HG02852 (cell line): ENCODE measurements around the gene TMEM30B.
"Not testable (repeated sequence)": the region's sequence is repeated elsewhere in the genome, so short reads cannot be mapped to it uniquely, and the experiment has no call there.

ENCODE experiments used
- ATAC-seq: cut with Tn5 transposase; IDR thresholded peaks from one replicate; pipeline ENCODE4 v1.9.1; 2021; ENCODE audit warnings: mild to moderate bottlenecking, moderate library complexity; ENCODE audit not compliant: unreplicated experiment

The TMEM30B gene

GRCh38 chr14:61266891-61267740, 14.0 kb downstream of the TMEM30B start:
- ATAC-seq = no peak

DNA sequence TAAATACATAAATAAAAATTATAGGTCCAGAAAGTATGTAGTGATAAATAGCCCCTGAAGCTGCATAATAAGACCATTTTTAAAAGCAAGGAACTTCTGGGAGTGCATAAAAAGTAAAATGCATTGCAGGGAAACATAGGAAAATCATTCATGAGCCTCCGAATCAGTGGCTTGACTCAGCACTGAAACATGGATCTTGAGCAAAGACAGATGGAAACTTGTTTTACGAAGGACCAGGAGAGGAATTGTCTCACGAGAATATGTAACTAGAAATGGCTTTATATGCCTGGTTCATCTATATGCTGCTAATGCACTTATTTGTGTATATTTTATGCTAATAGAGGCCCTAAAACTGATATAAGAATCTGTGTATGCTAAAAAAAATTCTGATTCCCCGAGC, 14.7 kb downstream of the TMEM30B start:
- ATAC-seq = no peak

DNA sequence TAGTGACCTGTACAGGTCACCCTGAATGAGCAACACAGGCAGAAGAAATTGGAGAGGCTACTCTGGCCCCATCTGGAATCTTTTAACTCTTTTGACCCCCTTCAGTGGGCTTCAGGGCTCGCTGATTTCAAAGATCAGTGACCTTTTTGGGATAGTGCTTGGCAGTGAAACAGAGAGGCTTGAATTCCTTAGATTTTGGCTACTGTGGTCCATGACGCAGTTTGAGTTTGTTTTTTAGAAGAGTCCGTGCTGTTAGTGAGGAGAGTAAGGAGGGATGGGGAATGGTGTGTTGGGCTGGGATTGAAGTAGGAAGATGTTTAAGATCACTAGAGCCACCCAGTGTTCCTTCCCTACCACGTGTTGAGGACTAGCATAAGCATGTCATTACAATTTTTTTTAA, 16.5 kb downstream of the TMEM30B start:
- ATAC-seq = no peak

DNA sequence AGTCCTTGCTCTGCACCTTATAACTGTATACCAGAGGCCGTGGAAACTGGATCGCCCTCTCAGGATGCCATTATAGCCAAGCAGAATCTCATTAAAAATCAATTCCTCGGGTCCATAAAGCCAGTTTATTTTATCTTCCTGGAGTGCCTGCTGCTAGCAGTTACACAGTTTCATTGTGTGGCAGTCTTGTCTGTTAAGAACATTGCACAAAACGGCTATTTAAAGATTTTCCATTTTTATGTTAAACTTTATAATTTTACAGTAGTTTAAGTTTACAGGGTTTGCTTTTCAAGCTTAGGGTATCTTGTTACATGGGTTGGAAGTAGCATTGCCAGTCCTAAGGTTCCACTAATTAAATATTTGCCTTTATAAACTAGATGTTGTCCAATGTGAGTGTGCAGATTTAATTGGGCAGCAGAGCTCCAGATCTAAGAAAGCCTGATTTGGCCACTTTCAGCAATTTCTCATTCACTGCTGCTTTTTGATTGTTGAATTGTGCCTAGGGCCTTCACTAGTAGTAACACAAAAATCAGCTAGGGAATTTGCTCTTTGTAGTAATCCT, 17.0 kb downstream of the TMEM30B start:
- no peak for ATAC-seq

- ATAC-seq = no peak
These were observed 19.1 kb downstream of the TMEM30B start for GRCh38 chr14:61262082-61262481.

DNA sequence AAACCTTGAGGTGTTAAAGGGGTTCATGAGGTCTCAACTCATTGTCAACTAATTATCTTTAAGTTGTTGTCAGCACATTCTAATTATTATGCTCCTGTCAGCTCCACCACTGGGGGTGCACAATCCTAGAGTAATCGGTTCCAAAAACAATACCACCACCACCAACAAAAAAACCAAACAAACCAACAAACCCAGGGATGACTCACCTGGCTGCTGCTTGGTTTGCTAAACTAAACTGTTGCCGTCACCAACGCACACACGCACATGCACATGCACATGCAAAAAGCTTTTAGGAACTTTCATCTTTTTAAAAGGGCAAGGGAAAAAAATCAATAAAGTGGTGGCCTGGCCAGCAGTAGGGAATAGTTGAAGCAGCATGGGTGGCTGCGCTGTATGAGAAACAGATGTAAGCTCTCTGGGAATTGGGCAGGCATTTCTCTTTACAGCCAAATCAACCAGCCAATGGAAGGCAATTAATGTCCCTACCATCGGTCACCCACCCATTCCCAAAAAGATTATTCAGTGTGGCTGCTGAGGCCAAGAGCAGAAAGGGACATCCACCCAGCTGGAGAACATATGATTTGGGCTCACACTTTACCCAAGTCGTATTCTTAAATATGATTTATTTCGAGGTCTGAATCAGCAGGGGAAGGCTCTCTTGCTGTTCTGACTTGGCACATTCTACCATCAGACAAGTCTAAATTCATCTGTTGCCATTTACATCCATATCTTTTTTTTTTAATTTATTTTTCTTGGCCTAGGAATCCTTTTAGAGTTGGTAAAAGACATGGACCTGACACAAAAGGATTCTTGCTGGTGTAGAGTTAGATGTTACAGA, 20.0 kb downstream of the TMEM30B start:
- ATAC-seq = no peak

GRCh38 chr14:61258985-61259384, 22.2 kb downstream of the TMEM30B start:
- ATAC-seq = no peak

DNA sequence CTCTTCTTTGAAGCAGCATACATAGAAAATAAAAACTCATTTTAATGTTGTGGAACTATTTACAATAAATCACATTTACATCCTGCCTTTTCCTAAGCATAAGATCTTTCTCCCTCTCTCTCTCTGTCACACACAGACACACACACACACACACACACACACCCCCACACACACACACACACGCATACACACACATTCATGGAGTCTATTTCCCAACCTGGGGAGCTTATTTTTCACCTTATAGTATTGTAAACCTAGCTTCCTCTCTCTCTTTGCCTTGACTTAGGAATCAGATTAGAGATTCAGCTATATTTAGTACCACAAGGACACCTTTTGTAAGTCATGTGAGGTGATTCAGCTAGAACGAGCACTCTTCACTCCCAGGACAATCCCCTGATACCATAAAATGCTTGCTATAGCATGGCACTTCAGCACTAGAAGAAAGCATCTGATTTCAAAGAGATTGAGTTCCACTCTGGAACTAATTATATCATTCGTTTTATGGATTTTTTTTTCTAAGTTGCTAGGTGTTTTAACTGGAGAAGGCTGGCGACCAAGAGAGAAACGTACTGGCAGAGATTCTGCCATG, 23.6 kb downstream of the TMEM30B start:
- ATAC-seq = no peak

DNA sequence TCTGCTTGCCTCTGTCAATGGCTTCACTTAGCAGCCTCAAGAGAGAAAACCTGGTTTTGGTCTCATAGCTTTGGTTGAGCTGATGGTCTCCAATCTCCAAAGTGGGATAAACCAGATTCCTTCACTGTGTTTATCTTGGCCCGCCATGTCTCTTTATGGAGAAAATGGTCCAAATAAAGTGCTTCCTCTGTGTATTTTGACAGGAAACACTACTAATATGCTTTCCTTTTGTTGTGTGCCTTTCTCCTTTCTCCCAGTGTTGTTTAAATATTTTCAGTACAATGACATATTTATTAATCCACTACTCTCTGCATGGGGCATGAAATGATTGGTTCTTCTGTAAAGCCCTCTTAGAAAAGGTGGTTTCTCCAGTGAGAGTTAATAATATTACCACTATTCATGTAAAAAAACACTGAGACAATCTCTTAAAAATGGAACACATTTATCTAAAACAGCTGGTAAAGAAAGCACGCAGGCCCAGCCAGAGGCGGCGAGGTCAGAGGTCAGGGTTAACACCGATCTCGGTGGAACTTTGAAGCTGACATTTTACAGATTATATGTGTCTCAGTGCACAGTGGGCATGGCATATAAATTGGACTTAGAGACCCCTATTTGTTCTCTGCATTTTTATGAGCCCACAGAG, 24.2 kb downstream of the TMEM30B start:
- no peak for ATAC-seq

DNA sequence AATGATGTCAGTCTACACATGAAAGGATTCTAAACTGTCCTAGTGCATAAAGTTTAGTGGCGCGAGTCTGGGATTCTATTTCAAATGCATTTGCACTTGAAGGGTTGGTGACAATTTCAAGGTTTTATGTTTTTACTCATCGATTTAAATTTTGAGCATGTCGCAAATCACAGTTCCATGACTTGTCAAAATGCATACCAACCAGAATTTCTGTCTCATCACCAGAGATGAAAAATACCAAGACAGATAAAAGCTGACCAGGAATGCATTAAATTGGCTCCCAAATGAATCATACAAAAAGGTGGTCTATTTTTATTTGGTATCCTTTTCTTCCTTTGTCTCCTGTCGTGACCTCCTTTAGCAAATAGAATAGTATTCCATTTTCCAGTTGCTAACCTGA, 25.2 kb downstream of the TMEM30B start:
- no peak for ATAC-seq

- ATAC-seq = no peak
These were observed 26.2 kb downstream of the TMEM30B start for GRCh38 chr14:61254808-61255526.

DNA sequence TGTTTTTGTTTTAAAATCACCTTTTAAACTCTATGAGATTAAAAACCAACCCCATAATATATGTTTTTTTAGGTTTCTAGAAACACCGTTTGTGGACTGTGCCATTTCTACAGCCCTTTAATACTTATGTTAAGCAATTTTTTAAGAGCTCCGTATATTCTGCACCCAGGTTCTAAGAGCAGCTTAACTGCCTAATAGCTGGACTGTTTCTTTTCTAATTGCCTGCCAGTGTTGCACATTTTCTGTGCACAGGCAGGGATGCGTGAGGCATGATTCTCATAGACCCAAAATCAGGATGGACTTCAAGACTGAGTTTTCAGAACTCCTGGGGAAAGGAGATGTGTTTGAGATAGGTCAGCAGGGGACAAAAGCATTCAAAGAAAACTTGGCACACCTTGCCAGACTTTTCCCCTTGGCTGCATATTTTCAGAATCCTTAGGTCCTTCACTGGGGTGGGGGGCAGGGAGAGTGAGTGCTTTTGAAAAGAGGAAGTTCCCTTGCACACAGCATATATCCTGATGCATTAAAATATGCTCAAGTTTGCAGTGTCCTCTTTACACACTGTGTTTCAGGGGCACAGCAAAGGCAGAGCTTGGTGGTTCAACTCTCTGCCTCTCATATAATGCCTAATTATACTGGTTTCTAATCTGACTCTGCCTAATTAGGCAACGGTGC, 27.9 kb downstream of the TMEM30B start:
- no peak for ATAC-seq

GRCh38 chr14:61252369-61253063, 28.6 kb downstream of the TMEM30B start:
- peak; percentile 88 for ATAC-seq

DNA sequence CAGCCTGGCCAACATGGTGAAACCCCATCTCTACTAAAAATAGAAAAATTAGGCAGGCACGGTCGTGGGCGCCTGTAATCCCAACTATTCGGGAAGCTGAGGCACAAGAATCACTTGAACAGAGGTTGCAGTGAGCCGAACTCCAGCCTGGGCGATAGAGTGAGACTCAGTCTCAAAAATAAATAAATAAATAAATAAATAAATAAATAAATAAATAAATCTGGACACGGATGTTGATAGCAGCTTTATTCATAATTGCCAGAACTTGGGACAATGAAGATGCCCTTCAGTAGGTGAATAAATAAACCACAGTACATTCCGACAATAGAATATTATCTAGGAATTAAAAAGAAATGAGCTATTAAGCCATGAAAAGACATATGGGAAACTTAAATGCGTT, 31.1 kb downstream of the TMEM30B start:
- ATAC-seq = no peak

GRCh38 chr14:61247935-61248334, 33.2 kb downstream of the TMEM30B start:
- no peak for ATAC-seq

GRCh38 chr14:61246721-61247120, 34.4 kb downstream of the TMEM30B start:
- no peak for ATAC-seq

- ATAC-seq = no peak
These were observed 37.1 kb downstream of the TMEM30B start for GRCh38 chr14:61244009-61244408.

DNA sequence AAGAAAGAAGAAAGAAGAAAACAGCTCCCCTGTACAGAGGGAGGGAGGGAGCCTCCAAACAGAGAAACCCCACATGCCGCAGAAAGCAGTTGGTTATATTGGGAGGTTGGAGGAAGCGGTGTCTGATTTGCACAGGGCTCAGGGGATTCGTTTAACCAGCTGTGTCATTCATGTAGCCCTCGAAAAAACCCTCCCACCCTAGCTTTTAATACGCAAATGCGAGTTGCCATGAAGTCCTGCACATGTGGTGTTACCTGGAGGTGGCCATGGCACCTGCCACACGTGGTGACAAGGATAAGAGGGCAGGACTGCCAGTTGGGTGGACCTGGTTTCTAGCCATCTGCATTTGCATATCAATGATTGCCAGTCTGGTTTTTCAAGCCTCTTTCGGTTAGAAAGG, 40.9 kb downstream of the TMEM30B start:
- ATAC-seq = no peak

DNA sequence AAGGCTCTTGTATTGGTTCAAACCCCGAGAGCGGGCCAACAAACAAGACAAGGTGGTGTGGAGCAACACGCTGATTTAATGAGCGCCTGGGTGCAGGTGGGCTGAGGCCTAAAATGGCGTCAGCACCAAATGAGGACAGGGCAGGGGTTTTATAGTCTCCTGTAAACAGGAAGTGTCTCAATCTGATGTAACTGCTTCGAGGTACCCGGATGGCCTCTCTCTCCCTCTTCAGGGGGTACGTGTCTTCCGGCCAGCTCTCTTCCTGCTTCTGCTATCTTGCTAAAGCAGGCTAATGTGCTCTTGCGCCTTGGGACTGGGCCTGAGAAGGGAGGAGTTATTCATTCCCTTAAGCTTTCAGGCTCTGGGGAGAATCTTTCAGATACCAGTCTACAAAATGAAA, 41.9 kb downstream of the TMEM30B start:
- not testable (repeated sequence) for ATAC-seq
